ENCODE results near the gene DNHD1.

GRCh38 chr11:6481924-6482275 is 15.2 kb upstream of the DNHD1 start:
- TF ChIP-seq EP300 (IDR thresholded peaks at IDR 0.05) (no peak), CTCF (IDR thresholded peaks at IDR 0.05) (no peak)

Data from stomach (tissue), 4 donors.